ENCODE data around the gene CARD10. TPM values are rescaled to one million over a fixed set of nuclear protein-coding genes. Genes with fewer than 3 reads are reported as not detected.

The CARD10 gene
- polyA plus RNA-seq, 3 donors, result 8.8 to 20.0 (median 10.0) TPM

- WGBS, 3 donors, result 42 to 52% (median 42%) methylated on average over 4 of the region's 4 CpGs
- H3K27ac ChIP-seq (ENCODE audit: low read depth, low read length), result no peak overlapping the region
Measured at GRCh38 chr22:37457093-37457893, 61.9 kb downstream of the CARD10 start.

GRCh38 chr22:37456346-37456745 lies 62.9 kb downstream of the CARD10 start:
- WGBS, 3 donors, result 66 to 82% (median 78%) methylated on average over 17 of the region's 17 CpGs

GRCh38 chr22:37455896-37456295 lies 63.3 kb downstream of the CARD10 start:
- WGBS, 3 donors, result 63 to 84% (median 76%) methylated on average over 14 of the region's 14 CpGs
- no peak overlapping the region for H3K27ac ChIP-seq (ENCODE audit: low read depth, low read length)

More at GRCh38 chr22:37456346-37456745, 62.9 kb downstream of the CARD10 start:
- H3K27ac ChIP-seq (ENCODE audit: low read depth, low read length), result no peak overlapping the region

GRCh38 chr22:37454857-37455686 lies 64.1 kb downstream of the CARD10 start:
- H3K27ac ChIP-seq (ENCODE audit: low read depth, low read length), result no peak overlapping the region
- WGBS, 3 donors, result 27 to 54% (median 47%) methylated on average over 21 of the region's 21 CpGs

GRCh38 chr22:37453696-37454095 lies 65.5 kb downstream of the CARD10 start:
- H3K27ac ChIP-seq (ENCODE audit: low read depth, low read length), result no peak overlapping the region
- WGBS, 3 donors, result 90 to 98% (median 93%) methylated on average over 6 to 7 of the region's 7 CpGs

- H3K27ac ChIP-seq (ENCODE audit: low read depth, low read length), result no peak overlapping the region
- 36 to 91% (median 46%) methylated on average over 1 of the region's 1 CpG for WGBS, 3 donors
Measured at GRCh38 chr22:37451218-37451617, 68.0 kb downstream of the CARD10 start.

- WGBS, 3 donors, result 35 to 65% (median 39%) methylated on average over 14 to 15 of the region's 15 CpGs
- no peak overlapping the region for H3K27ac ChIP-seq (ENCODE audit: low read depth, low read length)
Measured at GRCh38 chr22:37449331-37450001, 69.7 kb downstream of the CARD10 start.

- 62 to 88% (median 77%) methylated on average over 18 of the region's 18 CpGs for WGBS, 3 donors
- no peak overlapping the region for H3K27ac ChIP-seq (ENCODE audit: low read depth, low read length)
Measured at GRCh38 chr22:37448516-37449127, 70.6 kb downstream of the CARD10 start.

GRCh38 chr22:37445501-37445900 lies 73.7 kb downstream of the CARD10 start:
- no peak overlapping the region for H3K27ac ChIP-seq (ENCODE audit: low read depth, low read length)
- 78 to 91% (median 84%) methylated on average over 9 of the region's 9 CpGs for whole genome bisulfite sequencing, 3 donors

GRCh38 chr22:37443977-37444376 lies 75.2 kb downstream of the CARD10 start:
- WGBS, 3 donors, result 51 to 85% (median 77%) methylated on average over 7 of the region's 7 CpGs
- H3K27ac ChIP-seq (ENCODE audit: low read depth, low read length), result no peak overlapping the region

- no peak overlapping the region for H3K27ac ChIP-seq (ENCODE audit: low read depth, low read length)
- 80 to 92% (median 89%) methylated on average over 7 of the region's 7 CpGs for WGBS, 3 donors
Measured at GRCh38 chr22:37443086-37443485, 76.1 kb downstream of the CARD10 start.

GRCh38 chr22:37442537-37442936 lies 76.7 kb downstream of the CARD10 start:
- 64 to 86% (median 70%) methylated on average over 2 of the region's 2 CpGs for WGBS, 3 donors
- H3K27ac ChIP-seq (ENCODE audit: low read depth, low read length), result no peak overlapping the region

- 47 to 69% (median 63%) methylated on average over 8 of the region's 8 CpGs for WGBS, 3 donors
- H3K27ac ChIP-seq (ENCODE audit: low read depth, low read length), result no peak overlapping the region
Measured at GRCh38 chr22:37442135-37442534, 77.1 kb downstream of the CARD10 start.

- WGBS, 3 donors, result 83 to 86% (median 85%) methylated on average over 4 of the region's 4 CpGs
Measured at GRCh38 chr22:37440875-37441274, 78.3 kb downstream of the CARD10 start.

More at GRCh38 chr22:37440875-37441274, 78.3 kb downstream of the CARD10 start:
- no peak overlapping the region for H3K27ac ChIP-seq (ENCODE audit: low read depth, low read length)

Other genes with a start within 250 kb of the CARD10 start
- gene CYTH4, start 236.9 kb downstream of the CARD10 start, polyA plus RNA-seq, result 10 to 100 TPM in 2 of 3 donors, 1 to 10 TPM in 1; 1.9 to 18.1 (median 14.6) TPM
- gene ELFN2, start 91.9 kb downstream of the CARD10 start, polyA plus RNA-seq, result under 1 TPM; 0.03 to 0.29 (median 0.11) TPM
- 10 to 100 TPM in 2 of 3 donors, 1 to 10 TPM in 1; 5.1 to 20.5 (median 19.0) TPM for gene MFNG, start 33.0 kb downstream of the CARD10 start, polyA plus RNA-seq
- gene CDC42EP1, start 41.1 kb upstream of the CARD10 start, polyA plus RNA-seq, result 10 to 100 TPM; 52.7 to 66.6 (median 63.3) TPM
- 10 to 100 TPM in 1 of 3 donors, 1 to 10 TPM in 2; 2.1 to 13.9 (median 4.4) TPM for gene LGALS2, start 60.7 kb upstream of the CARD10 start, polyA plus RNA-seq
- gene GGA1, start 89.4 kb upstream of the CARD10 start, polyA plus RNA-seq, result 10 to 100 TPM; 24.2 to 33.1 (median 29.8) TPM
- gene SH3BP1, start 120.3 kb upstream of the CARD10 start, polyA plus RNA-seq, result 1 to 10 TPM; 2.3 to 8.2 (median 6.6) TPM
- gene PDXP, start 139.3 kb upstream of the CARD10 start, polyA plus RNA-seq, result 1 to 10 TPM; 4.7 to 5.7 (median 4.9) TPM
- 1,000 to 10,000 TPM in 2 of 3 donors, 100 to 1,000 TPM in 1; 418 to 4,149 (median 2,198) TPM for gene LGALS1, start 156.2 kb upstream of the CARD10 start, polyA plus RNA-seq
- 10 to 100 TPM; 15.7 to 31.7 (median 17.5) TPM for gene NOL12, start 166.9 kb upstream of the CARD10 start, polyA plus RNA-seq
- 100 to 1,000 TPM in 1 of 3 donors, 10 to 100 TPM in 2; 28.1 to 104 (median 74.8) TPM for gene TRIOBP, start 177.6 kb upstream of the CARD10 start, polyA plus RNA-seq